VCaP (cell line): ENCODE measurements around the gene SLC39A10.

ENCODE experiments used
- H3K27ac ChIP-seq: fragments of 450-650 bp; 2 replicates; pipeline ENCODE4 v1.5.1; 2017
- CTCF ChIP-seq: fragments of 450-650 bp; conservative IDR thresholded peaks from 2 replicates; pipeline ENCODE4 v1.5.1; 2017; ENCODE audit warnings: mild to moderate bottlenecking, moderate library complexity

The SLC39A10 gene, protein sequence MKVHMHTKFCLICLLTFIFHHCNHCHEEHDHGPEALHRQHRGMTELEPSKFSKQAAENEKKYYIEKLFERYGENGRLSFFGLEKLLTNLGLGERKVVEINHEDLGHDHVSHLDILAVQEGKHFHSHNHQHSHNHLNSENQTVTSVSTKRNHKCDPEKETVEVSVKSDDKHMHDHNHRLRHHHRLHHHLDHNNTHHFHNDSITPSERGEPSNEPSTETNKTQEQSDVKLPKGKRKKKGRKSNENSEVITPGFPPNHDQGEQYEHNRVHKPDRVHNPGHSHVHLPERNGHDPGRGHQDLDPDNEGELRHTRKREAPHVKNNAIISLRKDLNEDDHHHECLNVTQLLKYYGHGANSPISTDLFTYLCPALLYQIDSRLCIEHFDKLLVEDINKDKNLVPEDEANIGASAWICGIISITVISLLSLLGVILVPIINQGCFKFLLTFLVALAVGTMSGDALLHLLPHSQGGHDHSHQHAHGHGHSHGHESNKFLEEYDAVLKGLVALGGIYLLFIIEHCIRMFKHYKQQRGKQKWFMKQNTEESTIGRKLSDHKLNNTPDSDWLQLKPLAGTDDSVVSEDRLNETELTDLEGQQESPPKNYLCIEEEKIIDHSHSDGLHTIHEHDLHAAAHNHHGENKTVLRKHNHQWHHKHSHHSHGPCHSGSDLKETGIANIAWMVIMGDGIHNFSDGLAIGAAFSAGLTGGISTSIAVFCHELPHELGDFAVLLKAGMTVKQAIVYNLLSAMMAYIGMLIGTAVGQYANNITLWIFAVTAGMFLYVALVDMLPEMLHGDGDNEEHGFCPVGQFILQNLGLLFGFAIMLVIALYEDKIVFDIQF

GRCh38 chr2:195656859-195657633, at the start of gene SLC39A10:
TSS of gene SLC39A10 (plus strand) at chr2:195657226. CDS start at chr2:195680043, 22,817 bp downstream.
- H3K27ac ChIP-seq: peak within 1 kb of the TSS; percentile 99
- TF ChIP-seq CTCF: no peak

GRCh38 chr2:195608768-195609454, 48.1 kb upstream of the SLC39A10 start:
- no peak for TF ChIP-seq CTCF
- H3K27ac ChIP-seq: no peak overlapping the region

- no peak for TF ChIP-seq CTCF
- no peak overlapping the region for H3K27ac ChIP-seq
Measured at GRCh38 chr2:195610717-195611116, 46.3 kb upstream of the SLC39A10 start.

DNA sequence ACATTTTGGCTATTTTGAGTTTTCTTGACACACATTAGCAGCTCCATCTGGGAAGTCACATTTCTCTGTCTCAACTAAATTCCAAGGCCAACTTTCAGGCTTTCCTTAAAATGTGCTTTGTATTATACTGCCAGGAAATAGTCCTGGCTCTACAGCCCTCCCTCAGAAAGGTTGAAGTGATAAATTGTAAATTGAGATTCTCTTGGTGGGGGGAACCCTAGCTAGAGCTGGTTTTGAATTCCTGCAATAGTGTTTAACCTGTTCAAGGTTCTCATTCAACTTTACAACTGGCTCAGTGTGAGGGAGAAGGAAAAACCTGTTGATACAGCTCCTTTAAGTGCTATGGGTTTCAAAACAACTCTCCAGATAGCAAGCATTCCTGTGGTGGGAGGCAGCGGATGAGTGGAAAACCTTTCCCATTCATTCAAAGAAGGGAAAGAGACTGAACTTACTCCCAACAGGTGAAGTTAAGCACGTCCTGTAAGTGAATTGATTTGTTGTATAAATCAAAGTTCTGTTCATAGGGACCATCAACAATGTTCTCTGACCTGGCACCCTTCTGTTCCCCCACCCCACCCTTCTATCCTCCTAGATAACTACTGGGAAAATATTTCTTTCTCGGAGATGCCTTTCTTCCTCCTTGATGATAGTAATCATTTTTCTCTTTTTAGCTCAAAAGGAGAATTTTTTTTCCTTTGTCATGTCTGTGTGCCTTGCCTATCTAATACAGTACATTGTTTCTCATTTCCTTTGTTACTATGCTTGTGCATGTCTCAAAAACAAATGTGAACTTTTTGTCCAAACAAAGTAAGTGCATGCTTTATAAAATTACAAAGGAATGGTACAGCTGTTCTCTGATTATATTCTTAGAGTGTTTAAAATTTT, 44.2 kb upstream of the SLC39A10 start:
- no peak for TF ChIP-seq CTCF
- no peak overlapping the region for H3K27ac ChIP-seq

GRCh38 chr2:195613922-195614321, 43.1 kb upstream of the SLC39A10 start:
- H3K27ac ChIP-seq: no peak overlapping the region

More at GRCh38 chr2:195613922-195614321, 43.1 kb upstream of the SLC39A10 start:
- no peak for TF ChIP-seq CTCF
